Endothelial cell (in vitro differentiated cells): ENCODE measurements around the gene DSCAML1. TPM values are rescaled to one million over a fixed set of nuclear protein-coding genes. Genes with fewer than 3 reads are reported as not detected.

ENCODE experiments used
- DNase-seq: peaks from one replicate; pipeline ENCODE4 v3.0.0; 2021; ENCODE audit warnings: low spot score
- H3K27ac Mint-ChIP-seq: one replicate; pipeline ENCODE4 v1.8.0; 2021; ENCODE audit warnings: mixed read lengths, inconsistent platforms; ENCODE audit not compliant: unreplicated experiment
- H3K27me3 Mint-ChIP-seq: one replicate; pipeline ENCODE4 v1.8.0; 2021; ENCODE audit warnings: mild to moderate bottlenecking, moderate library complexity, mixed read lengths, inconsistent platforms; ENCODE audit not compliant: unreplicated experiment
- H3K36me3 Mint-ChIP-seq: one replicate; pipeline ENCODE4 v1.8.0; 2021; ENCODE audit warnings: mild to moderate bottlenecking, low read depth, mixed read lengths, inconsistent platforms; ENCODE audit not compliant: unreplicated experiment
- H3K4me1 Mint-ChIP-seq: one replicate; pipeline ENCODE4 v1.8.0; 2021; ENCODE audit warnings: mild to moderate bottlenecking, mixed read lengths, inconsistent platforms; ENCODE audit not compliant: unreplicated experiment
- H3K4me3 Mint-ChIP-seq: one replicate; pipeline ENCODE4 v1.8.0; 2021; ENCODE audit warnings: mild to moderate bottlenecking, mixed read lengths, inconsistent platforms; ENCODE audit not compliant: unreplicated experiment
- H3K9me3 Mint-ChIP-seq: one replicate; pipeline ENCODE4 v1.8.0; 2021; ENCODE audit warnings: mixed read lengths, inconsistent platforms; ENCODE audit not compliant: unreplicated experiment
- total RNA-seq: library from RNA; stranded (reverse); fragmentation: NEBNext Ultra II Directional; extraction: Animal tissue kit (Norgen Biotek cat#: 25700); gene quantifications from one replicate; pipeline ENCODE4 v1.2.1, GENCODE V29; 2021; ENCODE audit not compliant: unreplicated experiment
- TF ChIP-seq, protein P1 (sequence below): fragments of 200-600 bp; sonication (generic); IDR thresholded peaks from one replicate; pipeline ENCODE4 v1.5.0; 2021; ENCODE audit warnings: antibody characterized with exemption; ENCODE audit not compliant: unreplicated experiment

Gene DSCAML1
- total RNA-seq, 1 donor from 2014 or later = 3.8 TPM

DNA sequence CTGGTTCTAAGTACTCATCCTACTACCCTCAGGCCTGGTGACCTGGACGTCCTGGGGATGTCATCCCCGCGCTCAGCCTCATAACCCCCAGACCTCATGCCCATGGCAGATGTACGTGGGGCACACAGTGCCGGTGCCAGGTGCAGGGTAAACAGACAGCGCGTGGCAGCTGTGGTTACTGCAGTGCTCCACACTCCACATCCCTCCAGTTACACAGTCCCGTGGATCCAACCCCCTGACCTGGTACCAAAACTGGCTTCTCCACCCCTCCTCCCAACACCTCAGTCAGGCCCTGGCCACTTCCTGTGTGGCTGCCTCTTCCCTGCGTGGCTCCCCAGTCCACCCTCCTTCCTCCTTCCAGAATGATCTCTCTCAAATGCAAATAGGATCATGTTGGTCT lies 95.2 kb downstream of the DSCAML1 start:
- peaks cover 6% of the 10 kb centered on the region for H3K4me1 Mint-ChIP-seq
- H3K27me3 Mint-ChIP-seq = peaks cover 3% of the 10 kb centered on the region
- no peak for DNase-seq
- TF ChIP-seq, protein P1, sequence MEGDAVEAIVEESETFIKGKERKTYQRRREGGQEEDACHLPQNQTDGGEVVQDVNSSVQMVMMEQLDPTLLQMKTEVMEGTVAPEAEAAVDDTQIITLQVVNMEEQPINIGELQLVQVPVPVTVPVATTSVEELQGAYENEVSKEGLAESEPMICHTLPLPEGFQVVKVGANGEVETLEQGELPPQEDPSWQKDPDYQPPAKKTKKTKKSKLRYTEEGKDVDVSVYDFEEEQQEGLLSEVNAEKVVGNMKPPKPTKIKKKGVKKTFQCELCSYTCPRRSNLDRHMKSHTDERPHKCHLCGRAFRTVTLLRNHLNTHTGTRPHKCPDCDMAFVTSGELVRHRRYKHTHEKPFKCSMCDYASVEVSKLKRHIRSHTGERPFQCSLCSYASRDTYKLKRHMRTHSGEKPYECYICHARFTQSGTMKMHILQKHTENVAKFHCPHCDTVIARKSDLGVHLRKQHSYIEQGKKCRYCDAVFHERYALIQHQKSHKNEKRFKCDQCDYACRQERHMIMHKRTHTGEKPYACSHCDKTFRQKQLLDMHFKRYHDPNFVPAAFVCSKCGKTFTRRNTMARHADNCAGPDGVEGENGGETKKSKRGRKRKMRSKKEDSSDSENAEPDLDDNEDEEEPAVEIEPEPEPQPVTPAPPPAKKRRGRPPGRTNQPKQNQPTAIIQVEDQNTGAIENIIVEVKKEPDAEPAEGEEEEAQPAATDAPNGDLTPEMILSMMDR = no peak
- H3K4me3 Mint-ChIP-seq = no peak overlapping the region
- H3K36me3 Mint-ChIP-seq = no peaks in the 10 kb centered on the region
- H3K9me3 Mint-ChIP-seq = no peaks in the 10 kb centered on the region
- no peak overlapping the region for H3K27ac Mint-ChIP-seq

DNA sequence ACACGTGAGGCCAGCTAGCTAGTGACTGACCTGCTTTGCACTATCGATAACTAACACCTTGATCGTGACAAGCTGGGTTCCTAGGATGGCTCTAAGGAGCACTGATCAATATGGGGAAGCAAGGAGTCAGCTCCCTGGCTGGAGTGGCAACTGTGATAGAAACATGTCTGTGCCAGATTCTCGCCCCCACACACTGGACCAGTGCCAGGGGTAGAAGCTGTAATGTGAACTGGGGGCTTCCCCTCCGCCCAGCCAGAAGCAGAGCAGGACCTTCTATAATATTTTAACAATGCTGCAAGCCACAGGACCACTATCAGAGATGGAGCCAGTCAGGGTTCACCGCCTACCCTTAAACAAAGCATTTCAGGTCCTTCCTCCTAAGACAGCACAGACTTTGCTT lies 96.5 kb downstream of the DSCAML1 start:
- no peaks in the 10 kb centered on the region for H3K9me3 Mint-ChIP-seq
- peaks cover 2% of the 10 kb centered on the region for H3K27me3 Mint-ChIP-seq
- no peak overlapping the region for H3K4me3 Mint-ChIP-seq
- TF ChIP-seq, protein P1 = no peak
- no peak overlapping the region for H3K27ac Mint-ChIP-seq
- H3K36me3 Mint-ChIP-seq = no peaks in the 10 kb centered on the region
- DNase-seq = no peak
- peaks cover 6% of the 10 kb centered on the region for H3K4me1 Mint-ChIP-seq

DNA sequence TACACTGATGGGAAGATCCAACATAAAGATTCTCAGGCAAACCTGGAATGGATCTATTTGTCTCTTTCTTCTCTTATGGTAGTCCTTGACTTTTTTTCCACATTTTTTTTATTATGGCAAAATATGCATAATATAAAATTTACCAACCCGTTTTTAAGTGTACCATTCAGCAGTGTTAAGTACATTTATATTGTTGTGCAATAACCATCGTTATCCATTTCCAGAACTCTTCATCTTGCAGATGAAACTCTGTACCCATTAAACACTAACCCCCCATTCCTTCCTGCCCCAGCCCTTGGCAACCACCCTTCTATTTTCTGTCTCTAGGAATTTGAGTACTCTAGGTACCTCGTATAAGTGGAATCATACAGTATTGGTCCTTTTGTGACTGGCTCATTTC lies 99.7 kb downstream of the DSCAML1 start:
- Mint-ChIP-seq H3K4me1 (peaks cover 5% of the 10 kb centered on the region), H3K27ac (no peak overlapping the region), H3K9me3 (no peaks in the 10 kb centered on the region), H3K4me3 (no peak overlapping the region), H3K27me3 (peaks cover under 1% of the 10 kb centered on the region), H3K36me3 (no peaks in the 10 kb centered on the region)
- TF ChIP-seq, protein P1 = no peak
- no peak for DNase-seq

DNA sequence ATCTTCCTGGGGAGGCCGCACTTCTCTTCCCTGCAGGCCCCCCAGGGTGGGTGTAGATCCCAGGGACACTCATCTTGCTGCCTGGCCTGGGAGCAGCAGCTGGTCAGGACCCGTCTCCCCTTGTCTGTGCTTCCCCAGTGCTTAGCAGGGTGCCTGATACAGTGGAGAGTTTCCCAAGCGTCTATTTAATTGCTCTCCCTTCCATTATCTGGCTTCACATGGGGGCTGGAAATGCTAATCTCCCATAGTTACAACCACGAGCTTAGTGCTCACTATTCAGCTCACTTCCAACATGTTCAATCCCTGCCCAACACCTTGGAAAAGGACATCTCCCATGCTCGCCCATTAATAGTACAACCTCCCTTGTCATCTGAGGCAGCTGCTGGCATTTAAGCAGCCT lies 100.5 kb downstream of the DSCAML1 start:
- TF ChIP-seq, protein P1 = no peak
- DNase-seq = no peak
- Mint-ChIP-seq H3K36me3 (no peaks in the 10 kb centered on the region), H3K27me3 (peaks cover 3% of the 10 kb centered on the region), H3K4me3 (no peak overlapping the region), H3K4me1 (no peaks in the 10 kb centered on the region), H3K27ac (no peak overlapping the region), H3K9me3 (no peaks in the 10 kb centered on the region)

DNA sequence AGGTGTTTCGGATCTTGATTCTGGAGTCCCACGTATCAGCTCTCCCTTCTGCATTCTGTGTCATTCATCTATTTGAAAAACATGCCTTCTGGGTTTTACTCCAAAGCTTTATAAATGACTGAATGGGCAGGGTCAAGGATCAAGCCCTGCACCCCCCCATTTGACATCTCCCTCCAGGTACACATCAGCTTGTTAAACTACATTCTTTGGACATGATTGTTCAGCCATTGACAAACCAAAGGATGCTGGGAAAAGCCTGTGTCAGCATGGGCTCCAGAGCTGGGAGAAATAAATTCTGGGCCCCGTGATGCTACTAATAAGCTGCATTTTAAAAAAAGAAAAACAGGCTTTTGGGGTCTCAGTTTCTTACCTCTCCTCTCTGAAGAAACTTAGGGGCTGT lies 103.7 kb downstream of the DSCAML1 start:
- DNase-seq = no peak
- TF ChIP-seq, protein P1 = no peak
- H3K9me3 Mint-ChIP-seq = no peaks in the 10 kb centered on the region
- H3K4me1 Mint-ChIP-seq = no peaks in the 10 kb centered on the region
- no peaks in the 10 kb centered on the region for H3K36me3 Mint-ChIP-seq
- no peak overlapping the region for H3K27ac Mint-ChIP-seq
- H3K4me3 Mint-ChIP-seq = no peak overlapping the region
- H3K27me3 Mint-ChIP-seq = peaks cover 3% of the 10 kb centered on the region
